ENCODE data around the gene TTC7B.

The TTC7B gene

GRCh38 chr14:90596733-90597132, 219.5 kb downstream of the TTC7B start:
- TF ChIP-seq CTCF (conservative IDR thresholded peaks at IDR 0.05) (no peak), ZFX (IDR thresholded peaks at IDR 0.05) (no peak)
- H3K27ac ChIP-seq = no peak overlapping the region

GRCh38 chr14:90593254-90594040, 222.8 kb downstream of the TTC7B start:
- TF ChIP-seq ZFX (IDR thresholded peaks at IDR 0.05) (no peak), CTCF (conservative IDR thresholded peaks at IDR 0.05) (no peak)
- no peak overlapping the region for H3K27ac ChIP-seq

GRCh38 chr14:90592655-90593054, 223.6 kb downstream of the TTC7B start:
- TF ChIP-seq CTCF (conservative IDR thresholded peaks at IDR 0.05) (no peak), ZFX (IDR thresholded peaks at IDR 0.05) (no peak)
- H3K27ac ChIP-seq = no peak overlapping the region

- TF ChIP-seq CTCF (conservative IDR thresholded peaks at IDR 0.05) (no peak), ZFX (IDR thresholded peaks at IDR 0.05) (no peak)
- H3K27ac ChIP-seq = no peak overlapping the region
These were observed 228.3 kb downstream of the TTC7B start for GRCh38 chr14:90587918-90588317.

- H3K27ac ChIP-seq = no peak overlapping the region
- TF ChIP-seq ZFX (IDR thresholded peaks at IDR 0.05) (no peak), CTCF (conservative IDR thresholded peaks at IDR 0.05) (no peak)
These were observed 228.8 kb downstream of the TTC7B start for GRCh38 chr14:90587252-90587910.

GRCh38 chr14:90585106-90585505, 231.1 kb downstream of the TTC7B start:
- no peak overlapping the region for H3K27ac ChIP-seq
- no peak for TF ChIP-seq CTCF (conservative IDR thresholded peaks at IDR 0.05)
- TF ChIP-seq ZFX (IDR thresholded peaks at IDR 0.05) = no peak

GRCh38 chr14:90583916-90584605, 232.2 kb downstream of the TTC7B start:
- no peak overlapping the region for H3K27ac ChIP-seq
- TF ChIP-seq ZFX (IDR thresholded peaks at IDR 0.05) (no peak), CTCF (conservative IDR thresholded peaks at IDR 0.05) (no peak)

All from C4-2B (cell line).